K562 (cell line): ENCODE measurements around the gene LOXHD1. TPM values are rescaled to one million over a fixed set of nuclear protein-coding genes. Genes with fewer than 3 reads are reported as not detected.

Source experiments
- ATAC-seq: fragments of 200-7000 bp; cut with Tn5 transposase; 3 replicates; pipeline ENCODE4 v1.9.1; 2020; ENCODE audit warnings: moderate library complexity
- BruUV-seq: library from RNA; stranded (reverse); fragments of 400-500 nt; replicated peaks from 2 replicates; lab custom pipeline; 2021; lab: Mats Ljungman, UMichigan
- CTCF ChIA-PET: fragments of 300-600 bp; formaldehyde crosslinking; extraction: SDS; loops from one replicate; lab custom pipeline; 2021; ENCODE audit warnings: low intra/inter-chr PET ratio; lab: Yijun Ruan, JAX
- POLR2A ChIA-PET: fragments of 300-600, 350-650 bp; sonication (Branson Sonifier 250); formaldehyde crosslinking; extraction: SDS; loops from one replicate; lab custom pipeline; 2021; ENCODE audit warnings: antibody characterized with exemption, inconsistent platforms; lab: Yijun Ruan, JAX
- DNase-seq, 4 experiments: peaks; one replicate each; pipeline versions ENCODE4 v3.0.0 to v3.0.0-alpha.2; 2011 to 2018; ENCODE audit warnings: low spot score in 3 of 4, mixed read lengths in 3 of 4; ENCODE audit errors: extremely low read depth in 1 of 4
- FAIRE-seq: peaks from 2 replicates; lab custom pipeline; 2011; peaks lifted over from hg19 to GRCh38; lab: Jason Lieb, UNC
- H2AFZ ChIP-seq: 2 replicates; pipeline ENCODE4 v1.6.0; 2011; ENCODE audit warnings: low read depth, low read length, control low read depth, inconsistent platforms
- H3K27ac ChIP-seq: fragments of 200-600 bp; 3 replicates; pipeline ENCODE4 v1.8.0; 2011; ENCODE audit warnings: low read depth, mild to moderate bottlenecking, control low read depth, inconsistent platforms, low read length, moderate library complexity, mixed read lengths; ENCODE audit errors: extremely low read depth
- H3K27me3 ChIP-seq, 2 experiments: fragments of 300-600 bp in 1 of 2; 2 replicates in 1 of 2; 3 replicates in 1 of 2; pipeline versions ENCODE4 v1.6.0 to v1.8.0; 2011; ENCODE audit warnings: inconsistent platforms in 2 of 2, low read length in 2 of 2, mild to moderate bottlenecking in 1 of 2, mixed read lengths in 1 of 2, moderate library complexity in 1 of 2; ENCODE audit not compliant: control insufficient read depth in 2 of 2, insufficient read depth in 2 of 2
- H3K36me3 ChIP-seq: fragments of 300-600 bp; 3 replicates; pipeline ENCODE4 v1.8.0; 2011; ENCODE audit warnings: mild to moderate bottlenecking, low read length, inconsistent platforms; ENCODE audit not compliant: control insufficient read depth, insufficient read depth
- H3K4me1 ChIP-seq, 2 experiments: fragments of 200-600 bp in 1 of 2; replicated peaks in 1 of 2; 2 replicates in 1 of 2; 3 replicates in 1 of 2; pipeline versions ENCODE4 v1.5.1 to v1.8.0; 2011; ENCODE audit warnings: inconsistent platforms in 2 of 2, low read length in 2 of 2, mild to moderate bottlenecking in 1 of 2, mixed read lengths in 1 of 2, moderate library complexity in 1 of 2; ENCODE audit not compliant: control insufficient read depth in 2 of 2, insufficient read depth in 2 of 2
- H3K4me2 ChIP-seq: 2 replicates; pipeline ENCODE4 v1.6.1; 2011; ENCODE audit warnings: low read length, control low read depth, inconsistent platforms, mixed read lengths; ENCODE audit not compliant: insufficient read depth
- H3K4me3 ChIP-seq: fragments of 200-600 bp; sonication (generic), shearing (Covaris generic); 2 replicates; pipeline ENCODE4 v1.5.1; 2016; ENCODE audit warnings: control low read depth, inconsistent platforms
- H3K79me2 ChIP-seq: fragments of 200-600 bp; 3 replicates; pipeline ENCODE4 v1.8.0; 2011; ENCODE audit warnings: low read length, inconsistent platforms; ENCODE audit not compliant: control insufficient read depth, insufficient read depth
- H3K9ac ChIP-seq, 2 experiments: 2 replicates each; pipeline versions ENCODE4 v1.6.0 to v1.6.1; 2011; ENCODE audit warnings: low read depth in 2 of 2, low read length in 2 of 2, control low read depth in 1 of 2, inconsistent platforms in 1 of 2, mild to moderate bottlenecking in 1 of 2, mixed read lengths in 1 of 2; ENCODE audit not compliant: insufficient read depth in 1 of 2
- H3K9me1 ChIP-seq: one replicate; pipeline ENCODE4 v1.6.0; 2011; ENCODE audit warnings: inconsistent platforms, mild to moderate bottlenecking, low read length, moderate library complexity; ENCODE audit not compliant: control insufficient read depth, insufficient read depth
- H3K9me3 ChIP-seq: replicated peaks from 2 replicates; pipeline ENCODE4 v1.5.1; 2011; ENCODE audit warnings: low read depth, low read length, inconsistent platforms; ENCODE audit not compliant: control insufficient read depth, insufficient read depth
- H4K20me1 ChIP-seq: replicated peaks from 2 replicates; pipeline ENCODE4 v1.6.1; 2011; ENCODE audit warnings: low read length, inconsistent platforms, mixed read lengths; ENCODE audit not compliant: control insufficient read depth, insufficient read depth
- BRF2 ChIP-seq: IDR thresholded peaks from 3 replicates; pipeline ENCODE4 v1.6.1; 2011; ENCODE audit warnings: borderline replicate concordance, mild to moderate bottlenecking; ENCODE audit not compliant: insufficient read length, insufficient read depth
- CBX1 ChIP-seq: sonication (generic); IDR thresholded peaks from 2 replicates; pipeline ENCODE4 v1.6.1; 2016; ENCODE audit warnings: antibody characterized with exemption, low read depth, mild to moderate bottlenecking
- ELK1 ChIP-seq: sonication (generic); formaldehyde crosslinking; IDR thresholded peaks from 2 replicates; pipeline ENCODE4 v1.8.1; 2022; ENCODE audit warnings: missing genetic modification reagents
- FOXK2 ChIP-seq, 2 experiments: fragments of 450-650 bp; IDR thresholded peaks in 1 of 2; conservative IDR thresholded peaks in 1 of 2; 2 replicates each; pipeline ENCODE4 v1.6.1; 2016; ENCODE audit warnings: low read depth in 2 of 2, mild to moderate bottlenecking in 1 of 2
- L3MBTL2 ChIP-seq: fragments of 450-650 bp; IDR thresholded peaks from 2 replicates; pipeline ENCODE4 v1.6.1; 2016; ENCODE audit warnings: mild to moderate bottlenecking, moderate library complexity
- MTA1 ChIP-seq: fragments of 450-650 bp; IDR thresholded peaks from 2 replicates; pipeline ENCODE4 v1.6.1; 2017; ENCODE audit warnings: borderline replicate concordance
- NR0B1 ChIP-seq: fragments of 450-650 bp; IDR thresholded peaks from one replicate; pipeline ENCODE4 v1.6.1; 2018; ENCODE audit warnings: mild to moderate bottlenecking, moderate library complexity; ENCODE audit not compliant: partially characterized antibody
- POLR2H ChIP-seq: IDR thresholded peaks from 2 replicates; pipeline ENCODE4 v1.6.1; 2016; ENCODE audit warnings: missing genetic modification characterization, low read depth, mild to moderate bottlenecking, control low read depth, missing compliant biosample characterization, moderate library complexity
- SLC30A9 ChIP-seq: fragments of 250-450 bp; sonication (Bioruptor Pico); IDR thresholded peaks from 2 replicates; pipeline ENCODE4 v1.8.0; 2022; ENCODE audit warnings: mild to moderate bottlenecking, moderate library complexity
- SP2 ChIP-seq: IDR thresholded peaks from 2 replicates; pipeline ENCODE4 v1.6.1; 2011; ENCODE audit warnings: mild to moderate bottlenecking, low read depth, low read length, moderate library complexity; ENCODE audit not compliant: poor library complexity, severe bottlenecking; ENCODE audit errors: extremely low read depth
- TAF9B ChIP-seq: fragments of 450-650 bp; IDR thresholded peaks from 2 replicates; pipeline ENCODE4 v1.6.1; 2018; ENCODE audit warnings: mild to moderate bottlenecking; ENCODE audit not compliant: partially characterized antibody
- TBL1XR1 ChIP-seq, 2 experiments: IDR thresholded peaks; 2 replicates each; pipeline ENCODE4 v1.6.1; 2012; ENCODE audit warnings: improper control_type of control experiment in 2 of 2, low read length in 2 of 2, mild to moderate bottlenecking in 1 of 2
- TFE3 ChIP-seq: fragments of 450-650 bp; formaldehyde crosslinking; IDR thresholded peaks from 2 replicates; pipeline ENCODE4 v1.4.0; 2020; ENCODE audit warnings: mild to moderate bottlenecking, mixed read lengths
- ZBTB1 ChIP-seq: sonication (generic); formaldehyde crosslinking; IDR thresholded peaks from 2 replicates; pipeline ENCODE4 v1.8.1; 2023; ENCODE audit warnings: missing genetic modification reagents, low read depth, mild to moderate bottlenecking, borderline replicate concordance
- ZBTB9 ChIP-seq: fragments of 450-650 bp; formaldehyde crosslinking; IDR thresholded peaks from 2 replicates; pipeline ENCODE4 v1.4.0; 2020; ENCODE audit warnings: mild to moderate bottlenecking, moderate library complexity
- ZNF232 ChIP-seq: sonication (generic); formaldehyde crosslinking; IDR thresholded peaks from 2 replicates; pipeline ENCODE4 v1.8.0; 2022; ENCODE audit warnings: mild to moderate bottlenecking, missing genetic modification reagents
- WGBS: fragments of 100-300 bp; shearing (Covaris generic); methylation state at CpG from one replicate; pipeline ENCODE4 v1.1.6; 2016; ENCODE audit warnings: low coverage, mixed read lengths; ENCODE audit not compliant: insufficient coverage; ENCODE audit errors: missing lambda C conversion rate; 5-methylcytosine and 5-hydroxymethylcytosine counted together
- in situ Hi-C: fragments of 300-500 bp; cut with MboI; formaldehyde crosslinking; loops from 4 replicates; pipeline ENCODE4 v1.15.0; 2018; ENCODE audit warnings: inconsistent platforms, mixed read lengths
- intact Hi-C: fragments of 100-400 bp; cut with micrococcal nuclease; formaldehyde crosslinking; loops from 2 replicates; pipeline ENCODE4 v1.14.2; 2022
- polyA plus RNA-seq, 8 experiments: library from polyadenylated mRNA; depleted of rRNA in 4 of 8; stranded (reverse) in 5 of 8; unstranded in 3 of 8; fragments of >200 nt; fragmentation: Nextera tagmentation in 2 of 8; fragmentation: Illumina TruSeq in 1 of 8; extraction: Ambion mirVana in 2 of 8; extraction: Trizol in 1 of 8; gene quantifications; 2 replicates each; pipeline versions ENCODE4 v1.2.1 to v1.2.3, GENCODE V29; 2011 to 2014; ENCODE audit warnings: inconsistent platforms in 1 of 8, missing spikeins in 1 of 8
- total RNA-seq, 7 experiments: library from RNA; depleted of rRNA in 6 of 7; stranded (reverse); fragments of >200 nt in 6 of 7; fragmentation: Illumina TruSeq in 2 of 7; extraction: Trizol in 2 of 7; gene quantifications; 2 replicates each; pipeline versions ENCODE4 v1.2.1 to v1.2.3, GENCODE V29; 2011 to 2021; ENCODE audit warnings: low replicate concordance in 1 of 7

The LOXHD1 gene
- total and polyA plus RNA-seq, 9 of the 15 experiments (the other 6 are each of a cell fraction or from before 2014, with no cell fraction given), result not detected

GRCh38 chr18:46481847-46482245 is 175.2 kb downstream of the LOXHD1 start:
- Histone ChIP-seq H4K20me1 (no peaks in the 10 kb centered on the region; the same call in 1 of the 2 replicates), H3K9ac (no peak overlapping the region), H3K9me3 (no peaks in the 10 kb centered on the region), H3K79me2 (no peaks in the 10 kb centered on the region), H3K27me3 (peaks cover 0 to 7% of the 10 kb centered on the region in 2 experiments; a peak in 2 of 5 replicates), H3K4me3 (no peak overlapping the region), H3K4me2 (no peak overlapping the region), H3K27ac (no peak overlapping the region), H2AFZ (no peak overlapping the region), H3K36me3 (no peaks in the 10 kb centered on the region), H3K9me1 (no peaks in the 10 kb centered on the region), H3K4me1 (no peaks in the 10 kb centered on the region)
- intact Hi-C loops (loop anchor here (1.0 to 5.0 kb wide), 3 partner anchors 90 to 335 kb away; no protein-coding TSS in a partner anchor), in situ Hi-C loops (loop anchor here (10.0 to 25.0 kb wide), 2 partner anchors 195 to 337 kb away; no protein-coding TSS in a partner anchor)
- TF ChIP-seq ZNF232 (CRISPR knock-in tag), result no peak
- no peak for TF ChIP-seq L3MBTL2
- no peak for TF ChIP-seq CBX1
- no peak for TF ChIP-seq SP2
- no peak for TF ChIP-seq MTA1
- TF ChIP-seq TBL1XR1 (IDR thresholded peaks at IDR 0.05; ENCODE audit: low read length in 2 of 2), result no peak
- TF ChIP-seq NR0B1, result no peak
- TF ChIP-seq TAF9B, result no peak
- TF ChIP-seq SLC30A9, result no peak
- no peak for TF ChIP-seq POLR2H (tag)
- TF ChIP-seq ZBTB9 (CRISPR knock-in tag), result no peak
- TF ChIP-seq FOXK2 (conservative IDR thresholded peaks at IDR 0.05 in 1 of 2, IDR thresholded peaks at IDR 0.05 in 1 of 2; ENCODE audit: low read depth in 2 of 2), result no peak
- TF ChIP-seq TFE3 (CRISPR knock-in tag), result no peak
- TF ChIP-seq ZBTB1 (CRISPR knock-in tag), result no peak
- no peak for TF ChIP-seq BRF2
- TF ChIP-seq ELK1 (CRISPR knock-in tag), result no peak
- DNase-seq (no peak), ATAC-seq (no peak), FAIRE-seq (no peak)
- 11% methylated on average over 1 of the region's 1 CpG for WGBS
- CTCF ChIA-PET, result interaction anchor here (0.8 to 2.5 kb wide), 2 partner anchors 201 to 333 kb away, joined by 3 to 9 read pairs; no protein-coding TSS in a partner anchor
- BruUV-seq, result no TSS peak
- POLR2A ChIA-PET, result interaction anchor here (1.0 kb wide), 1 partner anchor 24 kb away, joined by 3 read pairs; no protein-coding TSS in a partner anchor
